Measurements from ENCODE around the gene ARMH2.

Gene ARMH2

GRCh38 chr6:24821860-24822444 is 23.2 kb upstream of the ARMH2 start:
- no peak for DNase-seq

DNA sequence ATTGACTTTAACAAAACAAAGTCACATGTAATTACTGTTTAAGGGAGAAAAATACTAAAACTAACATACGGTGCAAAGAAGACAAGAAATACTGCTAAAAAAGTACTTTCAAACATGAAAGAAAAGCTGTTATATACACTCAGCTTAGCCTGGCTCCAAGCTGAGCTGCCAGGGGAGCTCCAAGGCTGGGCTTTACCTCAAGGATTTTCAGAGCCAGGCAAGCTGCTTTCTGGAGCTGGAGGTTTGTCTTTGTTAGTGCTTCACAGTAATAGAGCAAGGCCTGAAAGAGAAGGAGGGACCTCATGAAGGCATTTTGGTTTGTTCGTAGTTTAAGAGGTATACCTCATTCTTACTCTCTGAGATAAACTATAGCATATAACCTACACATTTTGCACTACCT is 19.6 kb upstream of the ARMH2 start:
- no peak for DNase-seq

DNA sequence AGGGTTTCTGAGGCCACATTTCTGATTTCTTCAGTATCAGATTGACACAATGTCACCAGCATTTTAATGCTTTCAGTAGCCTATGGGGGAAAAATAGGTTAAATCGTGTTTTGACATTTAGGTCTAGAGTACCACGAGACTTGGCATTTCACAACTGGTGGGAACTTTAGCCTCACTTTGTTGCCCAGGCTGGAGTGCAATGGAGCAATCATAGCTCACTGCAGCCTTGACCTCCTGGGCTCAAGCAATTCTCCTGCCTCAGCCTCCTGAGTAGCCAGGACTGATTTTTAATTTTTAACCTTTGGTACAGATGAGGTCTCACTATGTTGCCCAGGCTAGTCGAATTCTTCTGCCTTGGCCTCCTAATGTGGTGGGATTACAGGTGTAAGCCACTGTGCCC is 11.0 kb upstream of the ARMH2 start:
- DNase-seq: no peak

- no peak for DNase-seq
Measured at GRCh38 chr6:24807584-24807983, 8.9 kb upstream of the ARMH2 start.

DNA sequence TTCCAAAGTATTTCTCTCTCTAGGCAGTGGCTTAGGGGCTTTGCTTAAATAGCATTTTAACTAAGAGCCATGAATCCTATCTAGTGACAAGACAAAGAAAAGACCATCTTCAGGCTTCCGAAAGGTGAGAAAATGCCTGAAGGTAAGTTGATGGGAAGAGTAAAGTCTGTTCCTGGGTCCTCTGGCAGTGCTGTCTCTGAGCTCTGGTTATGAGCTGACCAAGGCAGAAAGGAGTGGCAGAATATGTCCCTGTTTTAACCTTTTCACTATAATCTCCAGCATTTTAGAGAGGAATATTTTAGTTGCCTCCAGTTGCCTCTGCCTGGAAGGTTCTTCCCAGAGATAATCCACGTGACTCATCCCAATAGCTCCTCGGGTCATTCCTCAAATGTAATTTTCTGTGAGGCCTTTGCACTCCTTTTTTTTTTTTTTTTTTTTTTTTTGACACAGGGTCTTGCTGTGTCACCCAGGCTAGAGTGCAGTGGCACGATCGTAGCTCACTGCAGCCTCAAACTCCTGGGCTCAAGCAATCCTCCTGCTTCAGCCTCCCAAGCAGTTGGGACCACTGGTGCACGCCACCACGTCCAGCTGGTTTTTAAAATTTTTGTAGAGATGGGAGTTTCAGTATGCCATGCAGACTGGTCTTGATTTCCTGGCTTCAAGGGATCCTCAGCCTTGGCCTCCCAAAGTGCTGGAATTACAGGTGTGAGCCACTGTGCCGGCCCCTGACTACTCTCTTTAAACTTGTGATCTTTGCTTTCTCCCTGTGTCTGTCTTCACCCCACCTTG is 3.7 kb upstream of the ARMH2 start:
- peak in 1 of 58 donors; percentile 2 for DNase-seq

GRCh38 chr6:24799541-24799915 is 811 bp upstream of the ARMH2 start:
- no peak for DNase-seq

- no peak for DNase-seq
Measured at GRCh38 chr6:24797596-24798216, 1.0 kb downstream of the ARMH2 start.

GRCh38 chr6:24796616-24797290 is 2.0 kb downstream of the ARMH2 start:
- no peak for DNase-seq

GRCh38 chr6:24795106-24795505 is 3.6 kb downstream of the ARMH2 start:
- DNase-seq: no peak

- no peak for DNase-seq
Measured at GRCh38 chr6:24788031-24788665, 10.6 kb downstream of the ARMH2 start.

GRCh38 chr6:24780206-24780605 is 18.5 kb downstream of the ARMH2 start:
- DNase-seq: no peak

GRCh38 chr6:24779416-24780016 is 19.2 kb downstream of the ARMH2 start:
- no peak for DNase-seq

DNA sequence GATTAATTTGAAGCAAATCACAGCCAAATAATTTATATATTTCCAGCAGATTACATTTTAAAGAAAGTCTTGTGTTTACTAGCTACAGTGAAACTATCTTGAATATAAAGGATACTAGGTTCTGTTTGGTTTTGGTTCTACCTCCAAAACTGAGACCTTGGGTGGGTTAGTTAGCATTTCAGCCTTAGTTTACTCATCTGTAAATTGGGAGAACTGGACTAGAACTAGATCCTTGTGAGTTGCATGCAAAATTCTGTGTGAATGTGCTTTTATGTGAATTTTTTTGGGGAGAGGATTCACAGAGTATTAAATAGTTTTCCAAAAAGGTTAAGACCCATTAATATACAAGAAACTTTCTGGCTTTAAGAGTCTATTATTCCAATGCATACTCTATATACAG is 19.8 kb downstream of the ARMH2 start:
- DNase-seq: no peak

DNA sequence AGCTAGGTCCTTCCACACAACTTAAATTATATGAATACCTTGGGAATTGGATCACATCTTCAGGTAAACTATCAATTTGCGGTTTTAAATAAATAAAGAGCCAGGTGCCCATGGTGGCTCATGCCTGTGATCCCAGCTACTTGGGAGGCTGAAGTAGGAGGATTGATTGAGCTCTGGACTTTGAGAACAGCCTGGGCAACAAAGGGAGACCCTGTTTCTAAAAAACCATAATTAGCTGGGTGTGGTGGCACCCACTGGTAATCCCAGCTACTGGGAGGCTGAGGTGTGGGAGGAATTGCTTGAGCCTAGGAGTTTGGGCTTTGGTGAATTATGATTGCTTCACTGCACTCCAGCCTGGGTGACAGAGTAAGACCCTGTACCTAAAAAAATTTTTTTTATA is 20.6 kb downstream of the ARMH2 start:
- DNase-seq: no peak

DNA sequence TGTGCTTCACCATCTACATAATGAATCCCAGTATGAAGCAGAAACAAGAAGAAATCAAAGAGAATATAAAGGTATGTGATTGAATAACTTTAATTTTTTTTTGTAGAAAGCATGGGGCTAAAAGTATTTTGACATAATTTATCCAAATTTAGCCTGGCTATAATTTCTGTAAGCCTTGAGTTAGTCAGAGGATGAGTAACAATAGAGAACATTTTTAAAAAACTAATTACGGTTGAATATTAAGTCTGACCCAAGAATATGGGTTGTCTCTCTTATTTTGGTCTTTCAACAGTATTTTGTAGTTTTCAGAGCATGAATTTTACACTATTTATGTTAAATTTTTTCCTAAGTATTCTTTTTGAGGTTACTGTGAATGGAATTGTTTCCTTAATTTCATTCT is 21.5 kb downstream of the ARMH2 start:
- no peak for DNase-seq

DNA sequence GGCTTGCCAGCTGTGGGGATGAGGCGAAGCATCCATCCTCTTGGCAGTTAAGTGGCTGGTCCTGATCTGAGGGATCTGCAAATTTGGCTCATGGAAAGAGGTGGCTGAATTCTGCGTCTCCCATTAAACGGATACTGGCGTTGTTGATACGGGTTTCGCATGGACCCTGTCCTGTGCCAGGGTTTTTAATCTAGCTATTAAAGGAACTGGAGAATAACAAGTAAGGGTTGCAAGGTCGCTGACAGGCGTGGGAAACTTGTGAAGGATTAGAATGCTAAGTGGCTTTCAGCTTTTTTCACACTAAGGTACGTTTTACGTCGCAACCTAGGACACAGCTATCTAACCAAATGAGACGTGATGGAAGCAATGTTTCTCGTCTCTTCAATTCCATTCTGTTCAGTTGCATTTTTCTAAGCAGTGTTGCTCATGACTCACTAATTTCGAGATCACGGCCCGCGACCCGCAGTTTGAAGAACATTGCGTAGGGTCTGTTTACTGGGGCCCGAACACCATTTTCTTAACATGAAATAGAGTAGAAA is 23.1 kb downstream of the ARMH2 start:
- DNase-seq: no peak

DNA sequence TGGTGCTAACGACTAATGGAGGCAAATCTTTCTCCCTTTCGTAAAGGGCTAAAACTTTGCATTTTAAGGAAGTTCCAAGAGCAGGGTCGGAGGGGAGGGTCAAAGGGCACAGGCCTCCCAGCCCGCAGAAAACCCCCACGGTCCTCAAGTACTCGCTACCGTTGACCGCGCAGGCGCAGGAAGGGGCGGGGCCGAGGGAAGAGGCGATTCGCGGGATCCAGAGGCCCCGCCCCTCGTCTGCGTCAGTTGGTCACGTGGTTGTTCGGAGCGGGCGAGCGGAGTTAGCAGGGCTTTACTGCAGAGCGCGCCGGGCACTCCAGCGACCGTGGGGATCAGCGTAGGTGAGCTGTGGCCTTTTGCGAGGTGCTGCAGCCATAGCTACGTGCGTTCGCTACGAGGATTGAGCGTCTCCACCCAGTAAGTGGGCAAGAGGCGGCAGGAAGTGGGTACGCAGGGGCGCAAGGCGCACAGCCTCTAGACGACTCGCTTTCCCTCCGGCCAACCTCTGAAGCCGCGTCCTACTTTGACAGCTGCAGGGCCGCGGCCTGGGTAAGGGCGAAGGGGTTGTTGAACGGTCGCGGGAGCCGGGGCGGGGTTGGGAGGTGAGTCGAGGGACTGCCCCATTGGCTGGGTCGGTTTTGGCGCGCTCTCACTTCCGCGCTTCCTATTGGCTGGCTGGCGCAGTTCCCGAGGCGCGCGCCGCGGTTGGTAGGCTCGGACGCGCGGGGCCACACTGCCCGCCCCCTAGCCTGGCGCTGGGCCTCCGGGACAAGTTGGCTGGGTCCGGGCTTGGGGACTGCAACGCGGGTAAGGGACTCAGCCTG is 23.8 kb downstream of the ARMH2 start, which contains the start of gene GMNN:
Gene GMNN (plus strand): TSS at position 242 of the 824 bp plus-strand sequence. CDS start 2,310 bp downstream, outside the sequence.
- DNase-seq: peak; percentile 65 to 99 (median 94)

DNA sequence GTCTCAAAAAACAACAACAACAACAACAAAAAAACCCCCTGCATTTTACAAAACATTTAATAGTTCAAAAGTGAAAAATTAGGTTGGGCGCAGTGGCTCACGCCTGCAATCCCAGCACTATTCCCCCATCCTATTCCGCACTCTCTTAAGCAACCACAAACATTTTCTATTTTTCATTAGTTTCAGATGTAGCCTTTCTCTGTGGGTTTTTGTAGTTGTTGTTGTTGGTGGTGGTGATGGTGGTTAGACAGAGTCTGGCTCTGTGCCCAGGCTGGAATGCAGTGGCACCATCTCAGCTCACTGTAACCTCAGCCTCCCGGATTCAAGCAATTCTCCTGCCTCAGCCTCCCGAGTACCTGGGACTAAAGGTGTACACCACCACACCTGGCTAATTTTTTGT is 30.4 kb downstream of the ARMH2 start:
- no peak for DNase-seq

GRCh38 chr6:24766680-24767462 is 31.8 kb downstream of the ARMH2 start:
- DNase-seq: no peak

Measured in anterior cingulate cortex (tissue), 58 donors.